Activated CD8-positive, alpha-beta memory T cell treated with anti-CD3 and anti-CD28 coated beads for 36 hours (primary cell): ENCODE measurements around the gene CDK19. TPM values are rescaled to one million over a fixed set of nuclear protein-coding genes. Genes with fewer than 3 reads are reported as not detected.
"Not testable (repeated sequence)": the region's sequence is repeated elsewhere in the genome, so short reads cannot be mapped to it uniquely, and the experiment has no call there.

Experiments
- CTCF ChIA-PET: fragments of 350-600 bp; sonication (Branson Sonifier 250); formaldehyde crosslinking; loops from one replicate; lab custom pipeline; 2021; ENCODE audit warnings: antibody characterized with exemption; lab: Charles Lee
- POLR2A ChIA-PET: fragments of 350-600 bp; sonication (Branson Sonifier 250); formaldehyde crosslinking; loops from one replicate; lab custom pipeline; 2021; ENCODE audit warnings: antibody characterized with exemption; lab: Charles Lee
- total RNA-seq, 2 experiments: library from RNA; stranded (reverse); gene quantifications; one replicate each; pipeline ENCODE4 v1.2.3, GENCODE V29; 2021

The CDK19 gene
- total RNA-seq, 2 experiments from 2014 or later: 8.8 to 10.1 TPM

DNA sequence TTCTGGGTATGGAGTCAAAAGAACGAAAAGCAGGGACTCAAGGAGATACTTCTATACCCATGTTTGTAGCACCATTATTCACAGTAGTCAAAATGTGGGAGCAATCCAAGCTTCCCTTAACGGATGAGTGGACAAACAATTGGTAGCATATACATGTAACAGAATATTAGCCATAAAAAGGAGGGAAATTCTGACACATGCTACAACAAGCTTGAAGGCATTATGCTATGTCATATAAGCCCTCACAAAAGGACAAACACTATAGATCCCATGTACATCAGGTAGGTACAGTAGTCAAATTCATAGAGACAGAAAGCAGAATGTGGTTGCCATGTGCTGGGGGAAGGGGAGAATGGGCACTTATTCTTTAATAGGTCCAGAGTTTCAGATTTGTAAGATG lies 37.6 kb downstream of the CDK19 start:
- ChIA-PET POLR2A (no interaction called here), CTCF (no interaction called here)

DNA sequence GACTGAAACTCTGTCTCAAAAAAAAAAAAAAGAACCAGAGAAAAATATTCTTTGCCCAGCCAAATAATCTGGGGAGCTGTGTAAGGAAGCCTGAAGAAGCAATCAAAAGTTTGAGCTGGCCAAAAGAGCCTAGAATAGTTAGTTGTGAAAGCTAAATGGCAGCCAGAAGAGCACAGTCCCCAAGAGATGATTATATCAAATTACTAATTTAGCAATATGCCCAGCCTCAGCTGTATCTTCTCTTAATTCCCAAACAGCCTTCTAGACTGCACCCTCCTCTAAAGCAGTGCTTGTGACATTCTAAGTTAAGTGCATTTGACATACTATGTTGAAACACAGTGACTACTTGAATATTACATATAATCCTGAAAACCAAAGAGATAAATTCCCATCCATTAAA lies 38.9 kb downstream of the CDK19 start:
- POLR2A ChIA-PET: no interaction called here
- CTCF ChIA-PET: interaction anchor here (0.6 kb wide), 1 partner anchor 301 kb away, joined by 3 read pairs; no protein-coding TSS in a partner anchor

DNA sequence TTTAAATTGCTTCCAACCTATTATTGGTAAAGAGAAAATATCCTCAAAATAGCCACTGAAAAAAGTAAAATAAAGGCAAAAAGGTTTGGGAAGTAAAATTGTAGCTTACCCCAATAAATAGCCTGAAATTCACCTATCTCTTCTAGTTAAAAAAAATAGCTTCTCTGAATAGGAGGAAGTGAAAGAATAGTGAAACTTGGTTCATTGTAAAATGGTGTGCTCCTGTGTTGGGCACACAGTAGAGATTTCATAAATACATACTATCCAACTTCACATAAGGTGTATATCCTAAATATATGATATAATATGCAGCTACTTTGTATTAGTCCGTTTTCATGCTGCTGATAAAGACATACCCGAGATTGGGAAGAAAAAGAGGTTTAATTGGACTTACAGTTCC lies 45.3 kb downstream of the CDK19 start:
- CTCF ChIA-PET: no interaction called here
- POLR2A ChIA-PET: no interaction called here

DNA sequence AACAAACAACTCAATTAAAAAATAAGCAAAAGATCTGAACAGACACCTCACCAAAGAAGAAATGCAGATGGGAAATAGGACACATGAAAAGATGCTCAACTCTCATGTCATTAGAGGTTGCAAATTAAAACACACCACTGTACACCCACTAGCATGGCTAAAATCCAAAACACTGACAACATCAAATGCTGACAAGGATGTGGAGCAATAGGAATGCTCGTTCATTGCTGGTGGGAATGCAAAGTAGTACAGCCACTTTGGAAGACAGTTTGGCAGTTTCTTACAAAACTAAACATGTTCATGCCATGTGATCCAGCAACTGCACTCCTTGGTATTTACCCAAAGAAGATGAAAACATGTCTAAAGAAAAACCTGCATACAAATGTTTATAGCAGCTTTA lies 47.2 kb downstream of the CDK19 start:
- ChIA-PET POLR2A (interaction anchor here (0.7 kb wide), 1 partner anchor 195 kb away, joined by 3 read pairs; no protein-coding TSS in a partner anchor), CTCF (no interaction called here)

DNA sequence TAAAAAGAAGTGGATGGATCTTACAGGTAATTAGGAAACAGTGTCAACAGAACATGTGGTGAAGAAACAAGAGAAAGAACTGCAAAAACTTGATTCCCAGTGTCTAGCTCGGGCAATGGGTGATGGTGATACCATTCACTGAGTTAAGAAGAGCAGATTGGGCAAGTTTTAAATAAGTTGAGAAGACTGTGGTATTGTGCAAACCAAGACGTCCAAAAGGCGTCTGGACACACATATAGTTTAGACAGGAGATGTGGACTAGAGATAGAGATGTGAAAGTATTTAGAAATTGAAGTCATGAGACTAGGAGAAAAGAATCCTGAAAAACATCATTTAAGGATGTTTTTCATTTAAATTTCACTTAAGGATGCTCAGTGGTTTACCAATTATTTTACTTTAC lies 53.9 kb downstream of the CDK19 start:
- ChIA-PET POLR2A (no interaction called here), CTCF (interaction anchor here (0.6 kb wide), 1 partner anchor 69 kb away, joined by 3 read pairs; no protein-coding TSS in a partner anchor)

DNA sequence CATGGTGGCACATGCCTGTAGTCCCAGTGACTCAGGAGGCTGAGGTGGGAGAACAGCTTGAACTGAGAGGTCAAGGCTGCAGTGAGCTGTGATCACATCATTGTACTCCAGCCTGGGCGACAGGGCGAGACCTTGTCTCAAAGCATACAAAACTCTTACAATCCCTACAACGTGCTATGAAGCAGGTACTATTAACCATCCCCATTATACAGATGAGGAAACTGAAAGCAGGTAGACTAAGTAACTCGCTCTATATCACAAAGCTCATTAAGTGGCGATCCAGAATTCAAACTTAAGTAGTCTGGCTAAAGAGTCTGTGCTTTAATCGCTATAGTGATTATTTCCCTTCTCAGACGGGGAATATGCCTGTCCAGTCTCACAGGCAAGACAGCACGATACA lies 54.7 kb downstream of the CDK19 start:
- POLR2A ChIA-PET: no interaction called here
- CTCF ChIA-PET: no interaction called here

DNA sequence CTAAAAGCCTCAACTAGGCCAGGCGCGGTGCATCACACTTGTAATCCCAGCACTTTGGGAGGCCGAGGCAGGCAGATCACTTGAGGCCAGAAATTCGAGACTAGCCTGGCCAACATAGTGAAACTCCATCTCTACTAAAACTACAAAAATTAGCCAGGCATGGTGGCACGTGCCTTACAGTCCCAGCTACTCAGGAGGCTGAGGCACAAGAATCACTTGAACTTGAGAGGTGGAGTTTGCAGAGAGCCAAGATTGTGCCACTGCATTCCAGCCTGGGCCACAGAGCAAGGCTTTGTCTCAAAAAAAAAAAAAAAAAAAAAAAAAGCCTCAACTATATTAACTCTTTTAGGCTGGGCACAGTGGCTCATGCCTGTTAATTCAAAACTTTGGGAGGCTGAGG lies 55.2 kb downstream of the CDK19 start:
- POLR2A ChIA-PET, CTCF ChIA-PET: not testable (repeated sequence)

DNA sequence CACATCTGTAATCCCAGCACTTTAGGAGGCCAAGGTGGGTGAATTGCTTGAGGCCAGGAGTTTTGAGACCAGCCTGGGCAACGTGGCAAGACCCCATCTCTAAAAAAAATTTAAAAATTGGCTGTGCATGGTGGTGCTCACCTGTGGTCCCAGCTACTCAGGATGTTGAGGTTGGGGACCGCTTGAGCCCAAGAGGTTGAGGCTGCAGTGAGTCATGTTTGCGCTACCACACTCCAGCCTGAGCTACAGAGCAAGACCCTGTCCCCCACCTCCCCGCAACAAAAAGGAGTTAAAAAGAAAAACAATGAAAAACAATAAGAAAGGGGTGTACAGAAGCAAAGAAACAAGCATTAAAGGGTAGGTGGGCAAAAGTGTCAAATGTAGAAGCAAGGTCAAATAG lies 57.3 kb downstream of the CDK19 start:
- ChIA-PET CTCF (no interaction called here), POLR2A (interaction anchor here (0.6 kb wide), 1 partner anchor 117 kb away, joined by 4 read pairs; no protein-coding TSS in a partner anchor)

DNA sequence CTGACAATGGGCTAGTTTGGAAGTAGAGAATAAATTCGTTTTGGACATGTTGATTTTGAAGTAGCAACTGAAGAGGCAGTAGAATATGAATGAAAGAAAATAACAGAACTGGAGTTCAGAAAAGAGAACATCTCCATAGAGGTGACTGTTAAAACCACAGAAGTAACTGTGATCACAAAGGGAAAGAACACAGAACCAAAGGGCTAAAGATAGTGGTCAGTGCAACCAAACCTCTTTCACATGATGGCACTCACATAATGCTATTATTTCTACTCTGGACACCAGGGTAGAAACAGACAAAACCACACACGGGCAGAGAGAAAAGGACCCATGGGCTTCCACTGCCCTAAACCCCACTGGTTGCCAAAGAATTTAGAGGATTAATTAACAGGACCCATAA lies 58.5 kb downstream of the CDK19 start:
- POLR2A ChIA-PET: no interaction called here
- CTCF ChIA-PET: no interaction called here

DNA sequence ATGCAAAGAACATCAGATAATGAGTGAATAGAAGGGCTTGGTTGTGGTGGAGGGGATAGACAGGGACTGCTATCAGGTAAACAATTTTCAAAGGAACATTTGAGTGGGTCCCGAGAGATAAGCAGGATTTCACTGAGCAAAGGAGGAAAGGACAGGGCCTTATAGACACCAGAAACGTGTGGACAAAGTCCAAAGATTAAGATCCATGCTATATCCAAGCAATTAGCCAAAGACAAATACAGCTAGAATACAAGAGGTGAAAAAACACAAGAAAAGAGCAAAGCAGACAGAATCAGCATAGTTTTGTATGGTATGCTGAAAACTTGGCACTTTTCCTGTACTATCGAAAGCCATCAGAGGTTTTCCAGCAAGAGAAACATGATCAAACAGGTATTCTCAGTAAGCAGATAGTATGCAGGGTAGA lies 59.8 kb downstream of the CDK19 start:
- POLR2A ChIA-PET: no interaction called here
- CTCF ChIA-PET: no interaction called here

DNA sequence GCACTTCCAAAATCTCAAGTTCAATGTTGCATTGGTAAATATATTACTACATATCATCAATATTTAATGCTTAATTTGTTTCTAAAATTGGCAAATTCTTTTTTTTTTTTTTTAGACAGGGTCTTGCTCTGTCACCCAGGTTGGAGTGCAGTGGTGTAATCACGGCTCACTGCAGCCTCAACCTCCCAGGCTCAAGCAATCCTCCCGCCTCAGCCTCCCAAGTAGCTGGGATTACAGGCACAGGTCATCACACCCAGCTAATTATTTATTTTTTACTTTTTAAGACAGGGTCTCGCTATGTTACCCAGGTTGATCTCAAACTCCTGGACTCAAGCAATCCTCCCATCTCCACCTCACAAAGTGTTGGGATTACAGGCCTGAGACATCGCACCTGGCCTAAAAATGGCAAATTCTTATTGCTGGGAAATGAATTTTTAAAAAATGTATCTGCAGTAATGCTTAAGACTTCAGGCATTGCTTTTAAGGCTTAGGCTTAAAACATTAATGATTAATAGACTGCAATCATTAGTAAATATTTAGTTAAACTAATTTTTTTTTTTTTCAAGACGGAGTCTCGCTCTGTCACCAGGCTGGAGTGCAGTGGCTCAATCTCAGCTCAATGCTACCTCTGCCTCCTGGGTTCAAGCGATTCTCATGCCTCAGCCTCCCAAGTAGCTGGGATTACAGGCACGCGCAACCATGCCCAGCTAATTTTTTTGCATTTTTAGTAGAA lies 61.2 kb downstream of the CDK19 start:
- CTCF ChIA-PET, POLR2A ChIA-PET: not testable (repeated sequence)

DNA sequence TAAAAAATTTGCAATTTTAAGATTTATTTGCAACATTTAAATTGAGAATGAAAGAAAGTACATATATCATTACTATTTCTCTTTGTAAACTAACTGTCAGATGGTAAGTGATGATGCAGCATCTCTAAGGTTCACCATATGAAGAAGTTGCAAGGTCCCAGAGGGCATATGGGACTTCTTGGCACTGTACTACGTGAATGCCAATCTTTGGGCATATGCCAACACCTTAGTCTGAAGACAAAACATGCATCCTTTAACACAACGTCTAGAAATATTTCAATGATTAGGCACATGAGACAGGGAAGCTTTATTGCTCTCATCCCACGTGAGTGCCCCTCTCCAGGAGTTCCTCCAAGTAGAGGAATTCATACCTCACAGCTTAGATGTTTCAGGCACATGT lies 66.8 kb downstream of the CDK19 start:
- CTCF ChIA-PET: no interaction called here
- POLR2A ChIA-PET: no interaction called here

DNA sequence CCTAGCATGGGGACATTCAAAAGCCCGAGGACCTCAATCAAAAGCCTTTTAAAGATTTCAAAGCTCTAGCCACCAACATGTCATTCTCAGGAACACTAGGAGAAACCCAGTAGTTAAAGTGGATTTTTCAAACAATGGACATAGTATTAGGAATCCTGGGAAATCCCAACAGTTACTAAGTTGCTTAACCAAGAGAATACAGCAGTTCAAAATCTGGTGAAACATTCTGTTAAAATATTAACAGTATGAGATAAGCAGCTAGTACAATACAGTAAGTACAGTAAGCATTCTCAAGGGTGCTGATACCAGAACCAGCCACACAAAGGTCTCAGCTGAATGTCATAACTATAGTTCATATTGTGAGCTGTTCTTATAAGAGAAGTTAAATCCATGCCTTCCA lies 68.6 kb downstream of the CDK19 start:
- POLR2A ChIA-PET: no interaction called here
- CTCF ChIA-PET: no interaction called here

DNA sequence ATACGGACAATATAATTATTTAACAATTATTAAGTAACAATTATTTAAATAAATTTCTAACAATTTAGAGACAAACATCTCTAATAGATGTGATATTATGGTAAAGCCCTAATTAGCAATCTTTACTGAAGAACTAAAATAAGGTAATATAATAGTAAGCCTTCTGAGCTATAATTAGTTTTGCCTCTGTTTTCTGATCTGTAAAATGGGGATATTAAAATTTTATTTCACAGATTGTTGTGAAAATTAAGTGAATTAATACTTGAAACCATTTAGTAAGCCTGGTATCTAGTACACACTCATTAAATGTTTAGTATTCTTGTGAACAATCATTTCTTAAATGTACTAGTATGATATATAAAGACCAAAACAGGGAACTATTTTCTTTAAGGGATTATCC lies 70.3 kb downstream of the CDK19 start:
- ChIA-PET POLR2A (no interaction called here), CTCF (no interaction called here)

DNA sequence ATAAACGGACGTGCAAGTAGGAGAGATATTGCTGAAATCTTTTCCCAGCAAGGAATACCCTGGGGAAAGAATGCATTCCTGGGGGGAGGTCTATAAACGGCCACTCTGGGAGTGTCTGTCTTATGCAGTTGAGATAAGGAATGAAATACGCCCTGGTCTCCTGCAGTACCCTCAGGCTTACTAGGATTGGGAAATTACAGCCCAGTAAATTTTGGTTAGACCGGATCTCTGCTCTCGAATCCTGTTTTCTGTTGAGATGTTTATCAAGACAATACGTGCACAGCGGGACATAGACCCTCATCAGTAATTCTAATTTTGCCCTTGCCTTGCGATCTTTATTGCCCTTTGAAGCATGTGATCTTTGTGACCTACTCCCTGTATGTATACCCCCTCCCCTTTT lies 72.7 kb downstream of the CDK19 start:
- CTCF ChIA-PET, POLR2A ChIA-PET: not testable (repeated sequence)

DNA sequence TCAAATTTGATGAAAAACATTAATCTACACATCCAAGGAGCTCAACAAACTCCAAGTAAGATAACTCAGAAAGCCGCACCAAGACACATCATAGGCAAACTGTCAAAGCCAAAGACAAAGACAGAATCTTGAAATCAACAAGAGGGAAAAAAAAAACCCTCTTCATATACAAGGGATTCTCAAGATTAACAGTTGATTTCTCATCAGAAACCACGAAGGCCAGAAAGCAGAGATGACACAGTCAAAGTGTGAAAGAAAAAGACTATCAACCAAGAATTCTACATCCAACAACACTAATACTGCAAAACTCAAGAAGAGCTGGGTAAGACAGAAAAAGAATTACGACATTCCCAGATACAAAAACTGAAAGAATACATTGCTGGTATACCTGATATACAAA lies 73.8 kb downstream of the CDK19 start:
- ChIA-PET CTCF (no interaction called here), POLR2A (no interaction called here)

DNA sequence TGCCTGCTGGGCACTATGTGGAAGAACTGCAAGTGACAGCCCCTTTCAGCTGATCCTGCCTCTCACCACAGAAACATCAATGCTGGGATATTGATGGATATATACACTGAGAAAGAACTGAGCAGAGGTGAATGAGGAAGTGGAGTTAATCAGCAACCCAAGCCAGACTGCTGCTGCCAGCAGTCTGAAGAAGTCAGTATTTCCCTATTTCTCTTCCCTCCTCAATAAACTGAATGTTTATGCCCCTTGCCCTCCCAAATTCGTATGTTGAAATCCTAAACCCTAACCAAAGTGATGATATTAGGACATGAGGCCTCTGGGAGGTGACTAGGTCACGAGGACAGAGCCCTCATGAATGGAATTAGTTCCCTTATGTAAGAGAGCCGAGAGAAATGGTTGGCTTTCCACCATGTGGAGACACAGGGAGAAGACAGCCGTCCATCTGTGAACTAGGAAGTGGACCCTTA lies 76.3 kb downstream of the CDK19 start:
- CTCF ChIA-PET: no interaction called here
- POLR2A ChIA-PET: no interaction called here

DNA sequence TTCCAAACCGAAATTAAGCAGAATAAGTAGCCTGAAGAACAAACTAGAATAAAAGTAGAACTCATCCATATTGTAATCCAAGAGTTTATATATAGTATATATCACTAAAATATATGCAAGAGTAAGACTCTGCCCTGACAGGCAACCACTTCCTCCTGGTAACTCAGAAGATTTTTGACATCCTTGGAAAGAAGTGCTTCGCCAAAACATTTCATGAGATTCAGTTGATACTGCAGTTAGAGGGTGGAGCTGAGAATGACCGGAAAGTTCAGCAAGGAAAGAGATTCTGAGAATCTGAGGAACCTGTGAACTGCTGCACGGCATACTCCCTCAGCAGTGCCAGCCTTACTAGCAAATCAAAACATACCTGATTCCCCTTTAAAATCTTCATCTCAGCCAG lies 79.6 kb downstream of the CDK19 start:
- CTCF ChIA-PET: no interaction called here
- POLR2A ChIA-PET: no interaction called here

DNA sequence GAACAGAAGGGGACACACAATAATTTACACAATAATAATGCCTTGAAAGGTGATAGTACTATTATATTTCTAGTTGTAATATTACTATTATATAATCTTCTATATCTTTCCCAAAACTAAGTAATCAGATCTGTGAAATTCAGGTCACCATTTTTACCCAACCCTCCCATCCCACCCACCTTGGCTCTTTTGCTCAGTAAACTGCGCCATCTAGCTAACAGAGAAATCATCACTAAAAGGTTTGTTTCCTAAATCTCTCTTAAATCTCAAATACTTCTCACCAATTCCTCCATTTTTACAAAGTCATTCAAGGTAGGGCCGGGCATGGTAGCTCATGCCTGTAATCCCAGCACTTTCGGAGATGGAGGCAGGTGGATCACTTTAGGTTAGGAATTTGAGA lies 83.4 kb downstream of the CDK19 start:
- POLR2A ChIA-PET: no interaction called here
- CTCF ChIA-PET: no interaction called here

DNA sequence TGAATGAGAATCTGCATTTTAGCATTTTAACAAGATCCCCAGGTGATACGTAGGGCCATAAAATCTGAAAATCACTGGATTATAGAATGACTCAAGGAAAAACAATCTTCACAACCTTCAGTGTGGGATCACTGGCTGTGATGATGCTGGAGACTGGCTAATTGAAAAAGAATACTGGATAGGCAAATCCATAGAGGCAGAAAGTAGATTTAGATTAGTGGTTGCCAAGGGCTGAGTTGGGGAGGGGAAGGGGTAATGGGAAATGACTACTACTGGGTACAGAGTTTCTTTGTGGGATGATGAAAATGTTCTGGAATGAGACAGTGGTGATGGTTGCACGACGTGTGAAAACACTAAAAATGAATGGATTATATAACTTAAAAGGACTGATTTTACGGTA lies 84.1 kb downstream of the CDK19 start:
- ChIA-PET CTCF (no interaction called here), POLR2A (no interaction called here)

DNA sequence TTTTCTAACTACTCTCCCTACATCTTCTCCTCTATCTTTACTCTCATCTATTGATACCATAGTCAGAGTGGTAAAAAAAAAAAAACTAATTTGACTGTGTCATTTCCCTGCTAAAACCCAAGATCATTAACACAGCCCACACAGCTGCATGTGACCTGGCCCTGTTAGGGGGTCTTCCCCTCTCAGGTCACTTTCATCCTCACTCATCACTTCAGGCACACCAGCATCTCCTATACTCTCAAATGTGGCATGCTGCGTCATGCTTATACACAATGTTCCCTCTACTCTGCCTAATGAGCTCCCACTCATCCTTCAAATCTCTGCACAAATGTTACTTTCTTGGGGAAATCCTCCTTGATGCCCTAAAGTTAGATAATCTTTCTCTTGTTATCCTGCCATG lies 86.8 kb downstream of the CDK19 start:
- ChIA-PET CTCF (interaction anchor here (0.6 to 0.7 kb wide), 2 partner anchors 157 to 587 kb away, joined by 3 read pairs; no protein-coding TSS in a partner anchor), POLR2A (no interaction called here)
